OCI-LY3 (cell line): Measurements from ENCODE around the gene C16orf74.

Experiments
- EZH2phosphoT487 ChIP-seq: fragments of 200-600 bp; shearing (Covaris generic); IDR thresholded peaks from 2 replicates; pipeline ENCODE4 v1.6.1; 2018; ENCODE audit warnings: antibody characterized with exemption, mixed run types, low read depth
- TF ChIP-seq, protein P1 (sequence below): fragments of 200-600, 300-600 bp; sonication (generic); IDR thresholded peaks from 2 replicates; pipeline ENCODE4 v1.5.1; 2014; ENCODE audit warnings: antibody characterized with exemption, low read length, low read depth

DNA sequence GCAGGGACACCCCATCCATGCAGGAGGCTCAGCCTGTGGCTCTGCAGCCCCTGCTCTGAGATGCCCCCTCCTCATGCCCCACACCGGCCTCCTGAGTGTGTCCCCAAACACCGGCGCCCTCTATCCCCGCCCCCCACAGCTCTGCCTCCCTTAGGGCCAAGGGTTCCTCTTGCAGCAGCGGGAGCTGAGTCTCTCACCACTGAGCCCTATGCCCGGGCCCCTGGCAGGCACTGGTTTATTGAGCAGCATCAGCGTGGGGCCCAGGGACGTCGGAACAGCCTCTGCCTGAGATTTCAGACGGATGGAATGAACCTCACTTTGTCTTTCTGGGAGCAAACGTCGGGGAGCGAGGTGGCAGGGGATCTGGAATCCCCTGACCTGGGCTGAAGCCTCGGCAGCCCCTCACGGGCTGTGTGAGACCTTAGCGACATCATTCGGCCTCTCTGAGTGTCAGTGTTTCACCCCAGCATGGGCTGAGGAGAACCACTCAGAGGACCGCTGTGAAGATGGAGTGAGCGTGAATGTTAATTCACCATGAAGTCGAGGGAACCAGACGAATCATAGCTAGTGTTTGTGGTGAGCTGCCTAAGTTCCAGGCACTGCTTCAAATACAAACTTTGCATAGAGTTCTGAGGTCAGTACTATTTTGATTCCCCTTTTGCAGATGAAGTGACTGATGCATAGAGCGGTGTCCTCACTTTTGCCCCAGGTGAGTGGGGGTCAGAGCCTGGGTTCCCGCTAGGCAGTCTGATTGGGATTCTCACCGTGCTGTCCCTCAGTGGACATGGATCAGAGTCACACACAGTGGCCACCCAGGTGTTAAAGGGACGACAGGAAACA is 5.3 kb upstream of the C16orf74 start:
- TF ChIP-seq, protein P1, sequence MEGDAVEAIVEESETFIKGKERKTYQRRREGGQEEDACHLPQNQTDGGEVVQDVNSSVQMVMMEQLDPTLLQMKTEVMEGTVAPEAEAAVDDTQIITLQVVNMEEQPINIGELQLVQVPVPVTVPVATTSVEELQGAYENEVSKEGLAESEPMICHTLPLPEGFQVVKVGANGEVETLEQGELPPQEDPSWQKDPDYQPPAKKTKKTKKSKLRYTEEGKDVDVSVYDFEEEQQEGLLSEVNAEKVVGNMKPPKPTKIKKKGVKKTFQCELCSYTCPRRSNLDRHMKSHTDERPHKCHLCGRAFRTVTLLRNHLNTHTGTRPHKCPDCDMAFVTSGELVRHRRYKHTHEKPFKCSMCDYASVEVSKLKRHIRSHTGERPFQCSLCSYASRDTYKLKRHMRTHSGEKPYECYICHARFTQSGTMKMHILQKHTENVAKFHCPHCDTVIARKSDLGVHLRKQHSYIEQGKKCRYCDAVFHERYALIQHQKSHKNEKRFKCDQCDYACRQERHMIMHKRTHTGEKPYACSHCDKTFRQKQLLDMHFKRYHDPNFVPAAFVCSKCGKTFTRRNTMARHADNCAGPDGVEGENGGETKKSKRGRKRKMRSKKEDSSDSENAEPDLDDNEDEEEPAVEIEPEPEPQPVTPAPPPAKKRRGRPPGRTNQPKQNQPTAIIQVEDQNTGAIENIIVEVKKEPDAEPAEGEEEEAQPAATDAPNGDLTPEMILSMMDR = no peak
- TF ChIP-seq EZH2phosphoT487 = no peak
